Ovary (tissue), 3 donors: ENCODE data around the gene CA7.
"Not testable (repeated sequence)": the region's sequence is repeated elsewhere in the genome, so short reads cannot be mapped to it uniquely, and the experiment has no call there.

Experiments
- POLR2A ChIP-seq: fragments of 450-650 bp; IDR thresholded peaks from one replicate; pipeline ENCODE4 v1.6.1; 2017; ENCODE audit warnings: antibody characterized with exemption, mild to moderate bottlenecking, moderate library complexity
- TF ChIP-seq, protein P1 (sequence below), 3 donors: fragments of 450-650 bp in 2 of 3; fragments of 200-600 bp in 1 of 3; IDR thresholded peaks; one replicate each; pipeline versions ENCODE4 v1.5.1 to v1.8.0; 2016 to 2022; ENCODE audit warnings: antibody characterized with exemption in 3 of 3, mild to moderate bottlenecking in 1 of 3
- donor health status: DM: no; HTN: no; CAD: no.

DNA sequence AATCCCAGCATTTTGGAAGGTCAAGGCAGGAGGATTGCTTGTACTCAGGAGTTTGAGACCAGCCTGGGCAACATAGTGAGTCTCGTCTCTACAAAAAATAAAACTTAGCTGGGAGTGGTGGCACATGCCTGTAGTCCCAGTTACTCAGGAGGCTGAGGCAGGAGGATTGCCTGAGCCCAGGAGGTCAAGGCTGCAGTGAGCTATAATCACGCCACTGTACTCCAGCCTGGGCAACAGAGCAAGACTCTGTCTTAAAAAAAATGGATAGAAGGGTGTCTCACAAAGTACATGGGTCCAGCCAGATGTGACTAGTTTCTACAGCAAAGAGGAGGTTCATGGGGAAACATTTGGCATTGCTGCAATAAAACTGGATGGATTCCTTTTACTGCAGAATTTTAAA lies 27.1 kb downstream of the CA7 start:
- TF ChIP-seq POLR2A = not testable (repeated sequence)
- TF ChIP-seq, protein P1, sequence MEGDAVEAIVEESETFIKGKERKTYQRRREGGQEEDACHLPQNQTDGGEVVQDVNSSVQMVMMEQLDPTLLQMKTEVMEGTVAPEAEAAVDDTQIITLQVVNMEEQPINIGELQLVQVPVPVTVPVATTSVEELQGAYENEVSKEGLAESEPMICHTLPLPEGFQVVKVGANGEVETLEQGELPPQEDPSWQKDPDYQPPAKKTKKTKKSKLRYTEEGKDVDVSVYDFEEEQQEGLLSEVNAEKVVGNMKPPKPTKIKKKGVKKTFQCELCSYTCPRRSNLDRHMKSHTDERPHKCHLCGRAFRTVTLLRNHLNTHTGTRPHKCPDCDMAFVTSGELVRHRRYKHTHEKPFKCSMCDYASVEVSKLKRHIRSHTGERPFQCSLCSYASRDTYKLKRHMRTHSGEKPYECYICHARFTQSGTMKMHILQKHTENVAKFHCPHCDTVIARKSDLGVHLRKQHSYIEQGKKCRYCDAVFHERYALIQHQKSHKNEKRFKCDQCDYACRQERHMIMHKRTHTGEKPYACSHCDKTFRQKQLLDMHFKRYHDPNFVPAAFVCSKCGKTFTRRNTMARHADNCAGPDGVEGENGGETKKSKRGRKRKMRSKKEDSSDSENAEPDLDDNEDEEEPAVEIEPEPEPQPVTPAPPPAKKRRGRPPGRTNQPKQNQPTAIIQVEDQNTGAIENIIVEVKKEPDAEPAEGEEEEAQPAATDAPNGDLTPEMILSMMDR (IDR thresholded peaks at IDR 0.05) = not testable (repeated sequence)
